GM06990 (cell line): ENCODE data around the gene LRIT1.

Source experiments
- DNase-seq: peaks from one replicate; pipeline ENCODE4 v3.0.0-alpha.2; 2011; ENCODE audit not compliant: insufficient read length; ENCODE audit errors: extremely low read depth
- H3K27me3 ChIP-seq: replicated peaks from 2 replicates; pipeline ENCODE4 v1.6.0; 2011; ENCODE audit warnings: low read length; ENCODE audit not compliant: control insufficient read depth, insufficient read depth
- H3K36me3 ChIP-seq: 2 replicates; pipeline ENCODE4 v1.5.1; 2011; ENCODE audit warnings: low read length; ENCODE audit not compliant: control insufficient read depth, insufficient read depth
- H3K4me3 ChIP-seq: replicated peaks from 2 replicates; pipeline ENCODE4 v1.5.1; 2011; ENCODE audit warnings: low read depth, mild to moderate bottlenecking, control low read depth, low read length
- CTCF ChIP-seq: IDR thresholded peaks from 2 replicates; pipeline ENCODE4 v1.5.1; 2011; ENCODE audit warnings: low read length, control low read depth, mild to moderate bottlenecking, inconsistent platforms; ENCODE audit not compliant: insufficient read depth, poor library complexity, severe bottlenecking

LRIT1 gene

DNA sequence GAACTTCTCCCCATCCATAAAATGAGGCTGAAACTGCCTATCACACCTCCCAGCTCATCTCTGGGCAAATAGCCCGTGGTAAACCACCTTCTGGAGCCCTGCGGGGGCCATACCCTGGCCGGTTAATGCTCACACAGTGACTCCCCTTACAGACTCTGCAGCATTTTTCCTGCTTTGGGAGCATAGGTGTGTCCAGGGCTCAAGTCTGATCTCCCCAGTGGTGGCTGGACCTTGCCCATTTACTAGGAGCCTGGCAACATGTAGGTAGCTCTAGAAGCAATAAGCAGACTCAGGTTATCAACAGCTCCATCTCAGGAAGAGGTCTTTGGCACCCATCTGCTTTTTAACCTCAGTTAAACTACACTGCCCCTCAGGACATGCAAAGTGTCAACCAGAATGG, 52.5 kb downstream of the LRIT1 start:
- Histone ChIP-seq H3K4me3 (no peak overlapping the region), H3K36me3 (no peaks in the 10 kb centered on the region), H3K27me3 (peaks cover 2% of the 10 kb centered on the region)
- DNase-seq, result no peak
- TF ChIP-seq CTCF, result no peak

- no peaks in the 10 kb centered on the region for H3K27me3 ChIP-seq
- no peak overlapping the region for H3K4me3 ChIP-seq
- DNase-seq, result no peak
- no peaks in the 10 kb centered on the region for H3K36me3 ChIP-seq
- TF ChIP-seq CTCF, result no peak
These were observed 55.7 kb downstream of the LRIT1 start for GRCh38 chr10:84185526-84186175.

- Histone ChIP-seq H3K27me3 (no peaks in the 10 kb centered on the region), H3K36me3 (no peaks in the 10 kb centered on the region), H3K4me3 (no peak overlapping the region)
- TF ChIP-seq CTCF, result no peak
- no peak for DNase-seq
These were observed 56.8 kb downstream of the LRIT1 start for GRCh38 chr10:84184517-84184916.

DNA sequence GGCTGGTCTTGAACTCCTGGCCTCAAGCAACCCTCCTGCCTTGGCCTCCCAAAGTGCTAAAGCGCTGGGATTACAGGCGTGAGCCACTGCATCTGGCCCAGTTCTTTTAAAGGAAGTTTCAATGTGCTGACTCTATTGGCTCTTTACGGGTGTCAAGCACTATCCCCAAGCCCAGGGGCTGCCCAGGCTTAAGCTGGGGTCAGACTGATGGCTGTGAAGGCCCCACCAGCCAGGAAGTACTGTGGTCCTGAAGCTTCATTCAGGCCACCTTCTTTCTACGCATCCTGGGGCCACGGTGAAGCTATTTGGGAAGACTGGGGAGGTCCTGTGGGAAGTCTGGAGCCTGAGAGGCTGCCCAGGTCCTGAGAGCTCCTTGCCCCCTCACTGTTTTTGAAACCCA, 59.7 kb downstream of the LRIT1 start:
- DNase-seq, result no peak
- Histone ChIP-seq H3K36me3 (no peaks in the 10 kb centered on the region), H3K27me3 (no peaks in the 10 kb centered on the region), H3K4me3 (no peak overlapping the region)
- TF ChIP-seq CTCF, result no peak
